GM23338 (cell line): ENCODE results near the gene KRT2. TPM values are rescaled to one million over a fixed set of nuclear protein-coding genes. Genes with fewer than 3 reads are reported as not detected.

Source experiments
- ATAC-seq: fragments of 200-7000 bp; cut with Tn5 transposase; 3 replicates; pipeline ENCODE4 v1.9.1; 2020
- DNase-seq: peaks from one replicate; pipeline ENCODE4 v3.0.0-alpha.2; 2015; ENCODE audit warnings: low spot score
- H2AFZ ChIP-seq: fragments of 200-600 bp; sonication (generic); 2 replicates; pipeline ENCODE4 v1.8.0; 2016; ENCODE audit warnings: antibody characterized with exemption, mild to moderate bottlenecking, moderate library complexity
- H3F3A ChIP-seq: fragments of 200-600 bp; sonication (generic); replicated peaks from 2 replicates; pipeline ENCODE4 v1.8.0; 2017; ENCODE audit warnings: antibody characterized with exemption, mixed run types, low read depth
- H3K27ac ChIP-seq: fragments of 200-600 bp; sonication (generic); 2 replicates; pipeline ENCODE4 v1.6.1; 2016; ENCODE audit warnings: low read depth
- H3K27me3 ChIP-seq: fragments of 200-600 bp; sonication (generic); 2 replicates; pipeline ENCODE4 v1.8.0; 2016; ENCODE audit warnings: mild to moderate bottlenecking, mixed run types, moderate library complexity; ENCODE audit not compliant: insufficient read depth
- H3K36me3 ChIP-seq: fragments of 200-600 bp; sonication (generic); 2 replicates; pipeline ENCODE4 v1.8.0; 2016; ENCODE audit warnings: mild to moderate bottlenecking; ENCODE audit not compliant: insufficient read depth
- H3K4me1 ChIP-seq: fragments of 200-600 bp; sonication (generic); 2 replicates; pipeline ENCODE4 v1.8.0; 2016; ENCODE audit warnings: mild to moderate bottlenecking, moderate library complexity; ENCODE audit not compliant: insufficient read depth
- H3K4me2 ChIP-seq: fragments of 200-600 bp; sonication (generic); 2 replicates; pipeline ENCODE4 v1.7.1; 2017; ENCODE audit warnings: mixed run types
- H3K4me3 ChIP-seq: fragments of 200-600 bp; sonication (generic); 2 replicates; pipeline ENCODE4 v1.6.1; 2016; ENCODE audit warnings: mixed run types
- H3K79me2 ChIP-seq: fragments of 200-600 bp; sonication (generic); replicated peaks from 2 replicates; pipeline ENCODE4 v1.8.0; 2017; ENCODE audit warnings: mild to moderate bottlenecking; ENCODE audit not compliant: insufficient read depth
- H3K9me2 ChIP-seq: fragments of 200-600 bp; sonication (generic); 2 replicates; pipeline ENCODE4 v1.8.0; 2017; ENCODE audit not compliant: insufficient read depth
- H4K20me1 ChIP-seq: fragments of 200-600 bp; sonication (generic); replicated peaks from 2 replicates; pipeline ENCODE4 v1.8.0; 2017; ENCODE audit warnings: mild to moderate bottlenecking; ENCODE audit not compliant: insufficient read depth
- H3K27ac Mint-ChIP-seq: 2 replicates; pipeline ENCODE4 v1.8.0; 2020; ENCODE audit warnings: inconsistent platforms, mild to moderate bottlenecking, moderate library complexity, mixed read lengths
- H3K27me3 Mint-ChIP-seq: 3 replicates; pipeline ENCODE4 v1.8.0; 2022; ENCODE audit warnings: low read depth, mild to moderate bottlenecking, moderate library complexity, mixed read lengths, inconsistent platforms; ENCODE audit not compliant: insufficient read depth, poor library complexity
- H3K36me3 Mint-ChIP-seq: 3 replicates; pipeline ENCODE4 v1.8.0; 2021; ENCODE audit warnings: low read depth, mild to moderate bottlenecking, inconsistent platforms, moderate library complexity, mixed read lengths
- H3K4me1 Mint-ChIP-seq: 3 replicates; pipeline ENCODE4 v1.8.0; 2020; ENCODE audit warnings: mild to moderate bottlenecking, inconsistent platforms, mixed read lengths
- H3K4me3 Mint-ChIP-seq: 3 replicates; pipeline ENCODE4 v1.8.0; 2021; ENCODE audit warnings: moderate library complexity, mild to moderate bottlenecking, inconsistent platforms, mixed read lengths
- H3K9me3 Mint-ChIP-seq: 3 replicates; pipeline ENCODE4 v1.8.0; 2020; ENCODE audit warnings: moderate library complexity, mild to moderate bottlenecking, inconsistent platforms, mixed read lengths
- CREB1 ChIP-seq: fragments of 250-450 bp; sonication (Bioruptor Pico); IDR thresholded peaks from 2 replicates; pipeline ENCODE4 v1.5.0; 2020; ENCODE audit warnings: low read depth, mild to moderate bottlenecking, moderate library complexity
- ETS1 ChIP-seq: IDR thresholded peaks from 2 replicates; pipeline ENCODE4 v1.6.1; 2016; ENCODE audit warnings: antibody characterized with exemption
- POLR2AphosphoS5 ChIP-seq: IDR thresholded peaks from 2 replicates; pipeline ENCODE4 v1.6.1; 2016; ENCODE audit warnings: antibody characterized with exemption, low read depth
- REST ChIP-seq: IDR thresholded peaks from one replicate; pipeline ENCODE4 v1.6.1; 2018; ENCODE audit warnings: antibody characterized with exemption; ENCODE audit not compliant: unreplicated experiment
- ZNF114 ChIP-seq: fragments of 250-450 bp; sonication (Bioruptor Pico); IDR thresholded peaks from 2 replicates; pipeline ENCODE4 v1.5.0; 2020; ENCODE audit warnings: mild to moderate bottlenecking, moderate library complexity
- ZNF462 ChIP-seq: fragments of 250-450 bp; sonication (Bioruptor Pico); IDR thresholded peaks from 2 replicates; pipeline ENCODE4 v1.5.0; 2020; ENCODE audit warnings: mild to moderate bottlenecking, moderate library complexity
- polyA plus RNA-seq: library from polyadenylated mRNA; unstranded; fragments of >200 nt; fragmentation: Nextera tagmentation; extraction: Ambion mirVana; gene quantifications from 2 replicates; pipeline ENCODE4 v1.2.1, GENCODE V29; 2016
- total RNA-seq: library from RNA; depleted of rRNA; stranded (reverse); fragments of >200 nt; shearing (Covaris generic); gene quantifications from 2 replicates; pipeline ENCODE4 v1.2.3, GENCODE V29; 2014

Gene KRT2
- total and polyA plus RNA-seq, 2 experiments from 2014 or later, result not detected

- no peak for DNase-seq
- TF ChIP-seq POLR2AphosphoS5, result no peak
- TF ChIP-seq REST, result no peak
- TF ChIP-seq CREB1 (CRISPR knock-in tag), result no peak
- no peak for TF ChIP-seq ZNF114 (CRISPR knock-in tag)
- TF ChIP-seq ETS1, result no peak
- Mint-ChIP-seq H3K4me3 (no peak overlapping the region), H3K27ac (no peak overlapping the region), H3K4me1 (no peaks in the 10 kb centered on the region), H3K36me3 (no peaks in the 10 kb centered on the region), H3K9me3 (no peaks in the 10 kb centered on the region), H3K27me3 (peaks cover 3% of the 10 kb centered on the region)
- Histone ChIP-seq H3K36me3 (no peaks in the 10 kb centered on the region), H3K4me1 (no peaks in the 10 kb centered on the region), H3K27me3 (peaks cover 9% of the 10 kb centered on the region), H2AFZ (no peak overlapping the region), H3F3A (no peaks in the 10 kb centered on the region), H4K20me1 (no peaks in the 10 kb centered on the region), H3K4me2 (no peak overlapping the region), H3K79me2 (no peaks in the 10 kb centered on the region), H3K27ac (no peak overlapping the region), H3K4me3 (no peak overlapping the region), H3K9me2 (0 out of 2 replicates have a peak, but pooled peaks cover 5% of the 10 kb centered on the region)
- ATAC-seq, result no peak
Observed at GRCh38 chr12:52606581-52607218, 45.3 kb downstream of the KRT2 start.

- no peak overlapping the region for H3K4me2 ChIP-seq
- TF ChIP-seq ZNF462, result no peak
- H3K4me1 ChIP-seq, result no peaks in the 10 kb centered on the region
- H3K27me3 ChIP-seq, result peaks cover 13% of the 10 kb centered on the region
- H3K9me2 ChIP-seq, result 0 out of 2 replicates have a peak, but pooled peaks cover 5% of the 10 kb centered on the region
- H3K79me2 ChIP-seq, result no peaks in the 10 kb centered on the region
- no peak overlapping the region for H3K27ac ChIP-seq
- H3F3A ChIP-seq, result no peaks in the 10 kb centered on the region
- DNase-seq, result no peak
- H3K36me3 Mint-ChIP-seq, result no peaks in the 10 kb centered on the region
- H2AFZ ChIP-seq, result no peak overlapping the region
- no peak overlapping the region for H3K4me3 Mint-ChIP-seq
- H3K27ac Mint-ChIP-seq, result no peak overlapping the region
- H3K27me3 Mint-ChIP-seq, result peaks cover 4% of the 10 kb centered on the region
- H4K20me1 ChIP-seq, result no peaks in the 10 kb centered on the region
- no peaks in the 10 kb centered on the region for H3K9me3 Mint-ChIP-seq
- no peak overlapping the region for H3K4me3 ChIP-seq
- H3K4me1 Mint-ChIP-seq, result no peaks in the 10 kb centered on the region
- ATAC-seq, result no peak
- no peaks in the 10 kb centered on the region for H3K36me3 ChIP-seq
Observed at GRCh38 chr12:52606096-52606495, 45.9 kb downstream of the KRT2 start.
